NB4 (cell line): ENCODE measurements around the gene PTPRN.
A peak's percentile ranks its signal among the peaks of the same experiment; 100 is the strongest.
"Not testable (repeated sequence)": the region's sequence is repeated elsewhere in the genome, so short reads cannot be mapped to it uniquely, and the experiment has no call there.

Experiments used
- DNase-seq: peaks from one replicate; pipeline ENCODE4 v3.0.0; 2010; ENCODE audit warnings: low read depth
- H3K4me3 ChIP-seq: one replicate; pipeline ENCODE4 v1.5.1; 2011; ENCODE audit warnings: mild to moderate bottlenecking, low read depth, low read length, moderate library complexity
- CTCF ChIP-seq: IDR thresholded peaks from one replicate; pipeline ENCODE4 v1.5.1; 2012; ENCODE audit warnings: low read depth, low read length
- MAX ChIP-seq: IDR thresholded peaks from 2 replicates; pipeline ENCODE4 v1.6.1; 2011; ENCODE audit warnings: low read depth, low read length
- MYC ChIP-seq: IDR thresholded peaks from 2 replicates; pipeline ENCODE4 v1.6.1; 2011; ENCODE audit warnings: low read depth, low read length
- POLR2A ChIP-seq: IDR thresholded peaks from 2 replicates; pipeline ENCODE4 v1.6.1; 2011; ENCODE audit warnings: mild to moderate bottlenecking; ENCODE audit not compliant: insufficient read length; ENCODE audit errors: extremely low read depth

Gene PTPRN

GRCh38 chr2:219314804-219315468 is 5.7 kb upstream of the PTPRN start:
- TF ChIP-seq CTCF (no peak), POLR2A (no peak), MYC (no peak), MAX (no peak)
- H3K4me3 ChIP-seq, result no peak overlapping the region
- DNase-seq, result no peak

- not testable (repeated sequence) for DNase-seq, H3K4me3 ChIP-seq
These were observed 3.6 kb upstream of the PTPRN start for GRCh38 chr2:219312683-219313263.

GRCh38 chr2:219308142-219309101 is 779 bp downstream of the PTPRN start:
- peak; percentile 83 for DNase-seq
- no peak for TF ChIP-seq MYC
- TF ChIP-seq POLR2A, result no peak
- peak; percentile 3 for TF ChIP-seq CTCF
- TF ChIP-seq MAX, result no peak
- no peak overlapping the region for H3K4me3 ChIP-seq

GRCh38 chr2:219306047-219306446 is 3.2 kb downstream of the PTPRN start:
- no peak for DNase-seq
- TF ChIP-seq CTCF, result no peak
- no peak for TF ChIP-seq MAX
- TF ChIP-seq MYC, result no peak
- TF ChIP-seq POLR2A, result no peak
- no peak overlapping the region for H3K4me3 ChIP-seq

GRCh38 chr2:219304223-219304622 is 5.0 kb downstream of the PTPRN start:
- no peak overlapping the region for H3K4me3 ChIP-seq
- DNase-seq, result no peak
- TF ChIP-seq MAX, result no peak
- no peak for TF ChIP-seq MYC
- no peak for TF ChIP-seq POLR2A
- TF ChIP-seq CTCF, result no peak

- DNase-seq, result no peak
- no peak overlapping the region for H3K4me3 ChIP-seq
- TF ChIP-seq CTCF (no peak), MYC (no peak), MAX (no peak), POLR2A (no peak)
These were observed 6.7 kb downstream of the PTPRN start for GRCh38 chr2:219302412-219302968.
